OCI-LY7 (cell line): ENCODE results near the gene CAMK2N1. TPM values are rescaled to one million over a fixed set of nuclear protein-coding genes. Genes with fewer than 3 reads are reported as not detected.
"Not testable (repeated sequence)": the region's sequence is repeated elsewhere in the genome, so short reads cannot be mapped to it uniquely, and the experiment has no call there.

Experiments
- BruUV-seq: library from RNA; stranded (reverse); fragments of 400-500 nt; replicated peaks from 2 replicates; lab custom pipeline; 2021; lab: Mats Ljungman, UMichigan
- CTCF ChIA-PET: fragments of 300-600 bp; sonication (Branson Sonifier 250); formaldehyde crosslinking; loops from one replicate; lab custom pipeline; 2022; ENCODE audit warnings: antibody characterized with exemption; ENCODE audit not compliant: unreplicated experiment; lab: Charles Lee
- POLR2A ChIA-PET: fragments of 300-600 bp; sonication (Branson Sonifier 250); formaldehyde crosslinking; loops from one replicate; lab custom pipeline; 2022; ENCODE audit warnings: antibody characterized with exemption; lab: Charles Lee
- DNase-seq: peaks from one replicate; pipeline ENCODE4 v3.0.0-alpha.2; 2015; ENCODE audit warnings: low spot score
- H2AFZ ChIP-seq: fragments of 200-600 bp; sonication (generic), shearing (Covaris generic); 2 replicates; pipeline ENCODE4 v1.6.1; 2014; ENCODE audit warnings: mild to moderate bottlenecking, antibody characterized with exemption, low read length, moderate library complexity
- H3K27ac ChIP-seq: fragments of 200-600 bp; sonication (generic); 2 replicates; pipeline ENCODE4 v1.5.1; 2014; ENCODE audit warnings: mixed run types, low read depth, mild to moderate bottlenecking, moderate library complexity, low read length, inconsistent platforms; ENCODE audit not compliant: poor library complexity, severe bottlenecking
- H3K36me3 ChIP-seq: fragments of 200-600 bp; sonication (generic); 2 replicates; pipeline ENCODE4 v1.6.1; 2014; ENCODE audit warnings: mild to moderate bottlenecking, antibody characterized with exemption, low read length, moderate library complexity, mixed read lengths; ENCODE audit not compliant: insufficient read depth
- H3K4me1 ChIP-seq: fragments of 200-600 bp; sonication (generic); 2 replicates; pipeline ENCODE4 v1.5.1; 2014; ENCODE audit warnings: mild to moderate bottlenecking, low read length; ENCODE audit not compliant: insufficient read depth, poor library complexity, severe bottlenecking
- H3K4me2 ChIP-seq: fragments of 200-600 bp; sonication (generic); 2 replicates; pipeline ENCODE4 v1.6.1; 2014; ENCODE audit warnings: mild to moderate bottlenecking, low read length
- H3K4me3 ChIP-seq: fragments of 200-600 bp; sonication (generic); 2 replicates; pipeline ENCODE4 v1.5.1; 2014; ENCODE audit warnings: mild to moderate bottlenecking, low read depth, low read length; ENCODE audit not compliant: poor library complexity, severe bottlenecking
- H3K79me2 ChIP-seq: fragments of 200-600 bp; sonication (generic); 2 replicates; pipeline ENCODE4 v1.6.1; 2016; ENCODE audit warnings: low read depth, mild to moderate bottlenecking, low read length, moderate library complexity, mixed read lengths; ENCODE audit not compliant: insufficient read depth
- H3K9me2 ChIP-seq: fragments of 200-600 bp; sonication (generic); 2 replicates; pipeline ENCODE4 v1.6.1; 2016; ENCODE audit warnings: mild to moderate bottlenecking, low read length, mixed read lengths; ENCODE audit not compliant: insufficient read depth
- H3K9me3 ChIP-seq: fragments of 200-600 bp; sonication (generic); 2 replicates; pipeline ENCODE4 v1.6.1; 2014; ENCODE audit warnings: mild to moderate bottlenecking, mixed run types, low read length, mixed read lengths
- H4K20me1 ChIP-seq: fragments of 200-600 bp; sonication (generic); 2 replicates; pipeline ENCODE4 v1.6.1; 2014; ENCODE audit warnings: mild to moderate bottlenecking, antibody characterized with exemption, low read length, moderate library complexity, mixed read lengths; ENCODE audit not compliant: insufficient read depth
- EZH2phosphoT487 ChIP-seq: fragments of 200-600 bp; sonication (generic); IDR thresholded peaks from 2 replicates; pipeline ENCODE4 v1.6.1; 2018; ENCODE audit warnings: low read depth, borderline replicate concordance, mild to moderate bottlenecking, mixed run types, antibody characterized with exemption, low read length, moderate library complexity, mixed read lengths
- intact Hi-C: fragments of 100-400 bp; cut with micrococcal nuclease; formaldehyde crosslinking; loops from one replicate; pipeline ENCODE4 v1.10.0; 2022; ENCODE audit not compliant: unreplicated experiment
- total RNA-seq, 2 experiments: library from RNA; depleted of rRNA in 1 of 2; stranded (reverse); fragments of >200 nt in 1 of 2; shearing (Covaris generic) in 1 of 2; gene quantifications; 2 replicates each; pipeline ENCODE4 v1.2.3, GENCODE V29; 2014 to 2022
- TF ChIP-seq, protein P1 (sequence below): fragments of 200-600 bp; sonication (generic); conservative IDR thresholded peaks from 2 replicates; pipeline ENCODE4 v1.5.1; 2014; ENCODE audit warnings: mild to moderate bottlenecking, antibody characterized with exemption, low read length, moderate library complexity, mixed read lengths

CAMK2N1 gene
- total RNA-seq, 2 experiments from 2014 or later = not detected

DNA sequence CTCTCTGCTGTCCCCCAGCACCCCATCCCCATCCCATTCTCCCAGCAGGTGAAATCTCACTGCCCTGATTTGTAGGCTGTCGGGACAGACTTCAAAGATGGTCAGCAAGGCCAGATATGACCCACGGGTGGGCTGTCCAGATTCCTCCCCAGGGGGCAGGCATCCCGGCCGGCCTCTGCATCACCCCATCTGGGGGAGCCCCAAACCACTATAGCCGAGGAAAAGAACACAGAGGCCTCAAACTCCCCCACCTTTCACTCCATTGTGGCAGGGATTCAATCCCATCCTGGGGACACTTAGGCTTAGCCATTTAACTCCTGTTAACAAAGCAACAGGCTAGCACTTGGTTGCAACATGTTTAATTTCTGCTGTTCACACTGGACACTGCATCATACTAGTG lies 13.1 kb upstream of the CAMK2N1 start:
- Histone ChIP-seq H2AFZ (no peak overlapping the region), H4K20me1 (no peaks in the 10 kb centered on the region), H3K79me2 (peaks cover 6% of the 10 kb centered on the region; the same call in 1 of the 2 replicates), H3K4me3 (no peak overlapping the region), H3K9me2 (no peaks in the 10 kb centered on the region), H3K4me2 (no peak overlapping the region), H3K36me3 (peaks cover 65% of the 10 kb centered on the region), H3K27ac (no peak overlapping the region), H3K4me1 (peaks cover 6% of the 10 kb centered on the region), H3K9me3 (no peaks in the 10 kb centered on the region)
- no TSS peak for BruUV-seq
- ChIA-PET POLR2A (no interaction called here), CTCF (no interaction called here)
- no peak for DNase-seq
- no peak for TF ChIP-seq EZH2phosphoT487
- TF ChIP-seq, protein P1, sequence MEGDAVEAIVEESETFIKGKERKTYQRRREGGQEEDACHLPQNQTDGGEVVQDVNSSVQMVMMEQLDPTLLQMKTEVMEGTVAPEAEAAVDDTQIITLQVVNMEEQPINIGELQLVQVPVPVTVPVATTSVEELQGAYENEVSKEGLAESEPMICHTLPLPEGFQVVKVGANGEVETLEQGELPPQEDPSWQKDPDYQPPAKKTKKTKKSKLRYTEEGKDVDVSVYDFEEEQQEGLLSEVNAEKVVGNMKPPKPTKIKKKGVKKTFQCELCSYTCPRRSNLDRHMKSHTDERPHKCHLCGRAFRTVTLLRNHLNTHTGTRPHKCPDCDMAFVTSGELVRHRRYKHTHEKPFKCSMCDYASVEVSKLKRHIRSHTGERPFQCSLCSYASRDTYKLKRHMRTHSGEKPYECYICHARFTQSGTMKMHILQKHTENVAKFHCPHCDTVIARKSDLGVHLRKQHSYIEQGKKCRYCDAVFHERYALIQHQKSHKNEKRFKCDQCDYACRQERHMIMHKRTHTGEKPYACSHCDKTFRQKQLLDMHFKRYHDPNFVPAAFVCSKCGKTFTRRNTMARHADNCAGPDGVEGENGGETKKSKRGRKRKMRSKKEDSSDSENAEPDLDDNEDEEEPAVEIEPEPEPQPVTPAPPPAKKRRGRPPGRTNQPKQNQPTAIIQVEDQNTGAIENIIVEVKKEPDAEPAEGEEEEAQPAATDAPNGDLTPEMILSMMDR = no peak
- intact Hi-C loops = no loop called here

DNA sequence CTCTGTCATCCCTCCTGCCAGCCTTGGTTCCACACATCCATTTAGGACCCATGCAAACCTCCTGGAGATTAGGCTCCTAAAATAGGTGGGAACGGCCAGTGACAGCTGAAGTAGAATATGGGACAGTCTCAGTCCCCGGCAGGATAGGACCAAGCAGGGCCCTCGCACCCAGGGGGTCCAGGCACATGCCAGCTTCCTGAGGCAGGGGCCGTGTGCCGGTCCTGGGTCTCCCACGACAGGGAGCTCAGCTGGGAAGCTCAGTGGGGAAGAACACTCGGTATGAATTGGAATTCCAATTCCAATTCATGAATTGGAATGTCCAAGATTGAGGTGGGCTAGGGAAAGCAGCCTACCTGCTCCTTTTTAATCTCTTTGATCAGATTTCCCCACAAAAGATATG lies 12.1 kb upstream of the CAMK2N1 start:
- intact Hi-C loops = no loop called here
- no peak overlapping the region for H3K4me2 ChIP-seq
- no peak overlapping the region for H2AFZ ChIP-seq
- ChIA-PET CTCF (no interaction called here), POLR2A (no interaction called here)
- no TSS peak for BruUV-seq
- H3K36me3 ChIP-seq = peaks cover 55% of the 10 kb centered on the region
- DNase-seq = no peak
- H3K4me3 ChIP-seq = no peak overlapping the region
- H3K4me1 ChIP-seq = peaks cover 16% of the 10 kb centered on the region
- no peak overlapping the region for H3K27ac ChIP-seq
- H3K9me2 ChIP-seq = no peaks in the 10 kb centered on the region
- no peaks in the 10 kb centered on the region for H3K79me2 ChIP-seq
- no peaks in the 10 kb centered on the region for H4K20me1 ChIP-seq
- TF ChIP-seq, protein P1 = no peak
- TF ChIP-seq EZH2phosphoT487 = no peak
- H3K9me3 ChIP-seq = no peaks in the 10 kb centered on the region

DNA sequence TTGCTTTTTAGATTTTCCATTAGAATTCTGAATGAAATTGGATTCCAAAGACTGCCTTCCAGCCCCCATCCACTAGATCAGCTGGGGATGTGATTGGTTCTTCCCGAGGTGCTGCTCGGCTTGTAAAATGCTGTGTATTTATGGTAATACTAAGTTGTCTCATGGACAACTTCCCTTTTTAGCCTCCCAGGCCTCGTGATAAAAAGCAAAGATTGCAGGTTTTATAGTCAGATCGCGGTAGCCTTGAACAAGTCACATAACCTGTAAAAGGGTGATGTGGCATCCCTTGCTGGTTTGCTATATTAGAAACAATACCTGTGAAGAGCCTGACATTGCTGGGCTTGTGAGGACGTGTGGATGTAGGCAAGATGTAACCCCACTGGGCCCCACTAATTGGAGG lies 11.5 kb upstream of the CAMK2N1 start:
- H3K4me1 ChIP-seq = peaks cover 21% of the 10 kb centered on the region
- no peak for TF ChIP-seq EZH2phosphoT487
- TF ChIP-seq, protein P1 = no peak
- POLR2A ChIA-PET = no interaction called here
- H4K20me1 ChIP-seq = no peaks in the 10 kb centered on the region
- intact Hi-C loops = no loop called here
- CTCF ChIA-PET = no interaction called here
- no peaks in the 10 kb centered on the region for H3K79me2 ChIP-seq
- no peak overlapping the region for H3K4me3 ChIP-seq
- no peak overlapping the region for H2AFZ ChIP-seq
- H3K36me3 ChIP-seq = peaks cover 52% of the 10 kb centered on the region
- no peaks in the 10 kb centered on the region for H3K9me2 ChIP-seq
- H3K27ac ChIP-seq = no peak overlapping the region
- no peaks in the 10 kb centered on the region for H3K9me3 ChIP-seq
- BruUV-seq = no TSS peak
- no peak overlapping the region for H3K4me2 ChIP-seq
- DNase-seq = no peak

DNA sequence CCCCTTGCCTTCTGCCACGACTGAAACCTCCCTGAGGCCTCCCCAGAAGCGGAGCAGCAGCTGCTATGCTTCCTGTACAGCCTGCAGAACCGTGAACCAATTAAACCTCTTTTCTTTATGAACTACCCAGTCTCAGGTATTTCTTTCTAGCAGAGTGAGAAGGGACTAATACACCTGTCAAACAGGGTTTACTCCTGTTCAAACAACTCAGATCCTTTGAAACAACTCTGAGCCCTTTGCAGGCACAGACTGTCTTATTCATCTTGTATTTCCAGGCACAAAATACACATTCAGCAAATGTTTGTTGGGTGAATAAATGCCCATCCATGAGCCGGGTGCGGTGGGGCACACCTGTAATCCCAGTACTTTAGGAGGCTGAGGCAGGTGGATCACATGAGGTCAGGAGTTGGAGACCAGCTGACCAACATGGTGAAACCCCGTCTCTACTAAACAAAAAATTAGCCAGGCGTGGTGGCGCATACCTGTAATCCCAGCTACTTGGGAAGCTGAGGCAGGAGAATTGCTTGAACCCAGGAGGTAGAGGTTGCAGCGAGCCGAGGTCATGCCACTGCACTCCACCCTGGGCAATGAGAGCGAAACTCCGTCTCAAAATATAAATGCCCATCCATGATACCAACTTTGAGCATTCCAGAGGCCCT lies 10.8 kb upstream of the CAMK2N1 start:
- H3K4me3 ChIP-seq, H3K4me2 ChIP-seq, H3K27ac ChIP-seq, CTCF ChIA-PET, H3K79me2 ChIP-seq, intact Hi-C loops, H3K9me2 ChIP-seq, POLR2A ChIA-PET, DNase-seq, H3K9me3 ChIP-seq, H2AFZ ChIP-seq, BruUV-seq, H4K20me1 ChIP-seq: not testable (repeated sequence)
- peaks cover 46% of the 10 kb centered on the region for H3K36me3 ChIP-seq
- H3K4me1 ChIP-seq = peaks cover 21% of the 10 kb centered on the region
